SK-N-SH treated with all-trans-retinoic acid at 6 μM for 48 hours (cell line): ENCODE data around the gene GLIS1.

Experiments used
- ATAC-seq: fragments of 200-7000 bp; cut with Tn5 transposase; 3 replicates; pipeline ENCODE4 v1.9.1; 2020; ENCODE audit warnings: mild to moderate bottlenecking, moderate library complexity
- ARNTL ChIP-seq: fragments of 450-650 bp; formaldehyde crosslinking; IDR thresholded peaks from 2 replicates; pipeline ENCODE4 v1.5.0; 2020; ENCODE audit warnings: low read depth, mild to moderate bottlenecking, moderate library complexity, borderline replicate concordance
- BACH2 ChIP-seq: fragments of 250-450 bp; sonication (Bioruptor Pico); IDR thresholded peaks from 2 replicates; pipeline ENCODE4 v1.9.0; 2021; ENCODE audit warnings: mild to moderate bottlenecking, borderline replicate concordance
- CREB5 ChIP-seq: fragments of 250-450 bp; sonication (Bioruptor Pico); IDR thresholded peaks from 2 replicates; pipeline ENCODE4 v1.5.1; 2020; ENCODE audit warnings: low read depth, mild to moderate bottlenecking, moderate library complexity
- CSDC2 ChIP-seq: fragments of 250-450 bp; sonication (Bioruptor Pico); IDR thresholded peaks from 2 replicates; pipeline ENCODE4 v1.5.0; 2020; ENCODE audit warnings: mild to moderate bottlenecking, moderate library complexity
- CSRNP3 ChIP-seq: fragments of 250-450 bp; sonication (Bioruptor Pico); IDR thresholded peaks from 2 replicates; pipeline ENCODE4 v1.5.1; 2021; ENCODE audit warnings: mild to moderate bottlenecking, moderate library complexity
- ESRRG ChIP-seq: fragments of 250-450 bp; sonication (Bioruptor Pico); IDR thresholded peaks from 2 replicates; pipeline ENCODE4 v1.6.1; 2021; ENCODE audit warnings: mild to moderate bottlenecking
- GLIS3 ChIP-seq: fragments of 250-450 bp; sonication (Bioruptor Pico); IDR thresholded peaks from 2 replicates; pipeline ENCODE4 v1.5.0; 2020; ENCODE audit warnings: mild to moderate bottlenecking, moderate library complexity
- ISL1 ChIP-seq: fragments of 250-450 bp; sonication (Bioruptor Pico); IDR thresholded peaks from 2 replicates; pipeline ENCODE4 v2.1.2; 2022; ENCODE audit warnings: mild to moderate bottlenecking, moderate library complexity
- OSR1 ChIP-seq: fragments of 250-450 bp; sonication (Bioruptor Pico); IDR thresholded peaks from 2 replicates; pipeline ENCODE4 v1.8.0; 2022; ENCODE audit warnings: moderate library complexity, mild to moderate bottlenecking, inconsistent platforms
- POU6F1 ChIP-seq: fragments of 250-450 bp; sonication (Bioruptor Pico); IDR thresholded peaks from 2 replicates; pipeline ENCODE4 v1.8.0; 2021; ENCODE audit warnings: low read depth, mild to moderate bottlenecking, moderate library complexity, borderline replicate concordance
- PPARA ChIP-seq: fragments of 250-450 bp; sonication (Bioruptor Pico); IDR thresholded peaks from 2 replicates; pipeline ENCODE4 v1.5.0; 2020; ENCODE audit warnings: mild to moderate bottlenecking, borderline replicate concordance
- RARB ChIP-seq: fragments of 250-450 bp; sonication (Bioruptor Pico); IDR thresholded peaks from 2 replicates; pipeline ENCODE4 v1.8.0; 2021; ENCODE audit warnings: mild to moderate bottlenecking, moderate library complexity
- SNAI2 ChIP-seq: fragments of 250-450 bp; sonication (Bioruptor Pico); IDR thresholded peaks from 2 replicates; pipeline ENCODE4 v1.5.0; 2020; ENCODE audit warnings: mild to moderate bottlenecking, moderate library complexity
- TCF4 ChIP-seq: fragments of 250-450 bp; sonication (Bioruptor Pico); IDR thresholded peaks from 2 replicates; pipeline ENCODE4 v1.8.0; 2021; ENCODE audit warnings: mild to moderate bottlenecking, moderate library complexity, borderline replicate concordance
- TOX ChIP-seq: fragments of 250-450 bp; sonication (Bioruptor Pico); IDR thresholded peaks from 2 replicates; pipeline ENCODE4 v1.8.0; 2021; ENCODE audit warnings: mild to moderate bottlenecking, moderate library complexity, borderline replicate concordance
- TSHZ2 ChIP-seq: fragments of 250-450 bp; sonication (Bioruptor Pico); IDR thresholded peaks from 2 replicates; pipeline ENCODE4 v1.5.0; 2020; ENCODE audit warnings: mild to moderate bottlenecking, moderate library complexity
- ZC3H10 ChIP-seq: fragments of 250-450 bp; sonication (Bioruptor Pico); IDR thresholded peaks from 2 replicates; pipeline ENCODE4 v1.5.1; 2021; ENCODE audit warnings: mild to moderate bottlenecking, moderate library complexity
- ZFP3 ChIP-seq: fragments of 250-450 bp; sonication (Bioruptor Pico); IDR thresholded peaks from 2 replicates; pipeline ENCODE4 v1.5.0; 2020; ENCODE audit warnings: mild to moderate bottlenecking, moderate library complexity
- ZNF565 ChIP-seq: fragments of 450-650 bp; formaldehyde crosslinking; conservative IDR thresholded peaks from 2 replicates; pipeline ENCODE4 v1.5.0; 2020; ENCODE audit warnings: low read depth, mild to moderate bottlenecking, moderate library complexity
- ZNF70 ChIP-seq: fragments of 450-650 bp; formaldehyde crosslinking; IDR thresholded peaks from 2 replicates; pipeline ENCODE4 v1.5.0; 2020; ENCODE audit warnings: mild to moderate bottlenecking, moderate library complexity
- ZNF8 ChIP-seq: fragments of 450-650 bp; formaldehyde crosslinking; IDR thresholded peaks from 2 replicates; pipeline ENCODE4 v1.5.0; 2020; ENCODE audit warnings: mild to moderate bottlenecking, moderate library complexity
- TF ChIP-seq, protein P1 (sequence below): fragments of 250-450 bp; sonication (Bioruptor Pico); IDR thresholded peaks from 2 replicates; pipeline ENCODE4 v1.8.0; 2020; ENCODE audit warnings: mild to moderate bottlenecking, moderate library complexity, borderline replicate concordance

GLIS1 gene

DNA sequence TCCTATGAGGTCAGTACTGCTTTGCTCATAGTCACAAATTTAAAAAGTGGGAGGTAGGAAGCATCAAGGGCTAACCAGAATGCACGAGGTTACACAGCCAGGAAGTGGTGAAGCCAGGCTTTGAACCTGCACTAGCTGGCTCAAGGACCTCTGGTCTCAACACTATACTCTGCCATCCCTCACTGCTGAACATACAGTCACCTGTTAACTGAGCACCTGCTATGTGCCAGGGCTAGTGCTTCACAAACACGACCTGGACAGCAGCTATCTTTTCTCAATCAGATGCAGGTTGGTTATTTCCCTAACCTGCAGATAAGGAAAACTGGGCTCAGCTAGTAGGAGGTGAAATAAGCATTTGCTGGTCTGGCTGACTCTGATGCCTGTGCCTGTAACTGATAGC lies 73.0 kb downstream of the GLIS1 start:
- TF ChIP-seq TCF4 (no peak), GLIS3 (no peak), TSHZ2 (CRISPR knock-in tag) (no peak), ISL1 (CRISPR knock-in tag) (no peak), POU6F1 (no peak), PPARA (no peak), CSDC2 (CRISPR knock-in tag) (no peak), OSR1 (CRISPR knock-in tag) (no peak), ZNF565 (CRISPR knock-in tag) (no peak), CREB5 (CRISPR knock-in tag) (no peak), ZC3H10 (CRISPR knock-in tag) (no peak), ZFP3 (CRISPR knock-in tag) (no peak), ZNF8 (CRISPR knock-in tag) (no peak), ARNTL (CRISPR knock-in tag) (no peak)
- TF ChIP-seq, protein P1, sequence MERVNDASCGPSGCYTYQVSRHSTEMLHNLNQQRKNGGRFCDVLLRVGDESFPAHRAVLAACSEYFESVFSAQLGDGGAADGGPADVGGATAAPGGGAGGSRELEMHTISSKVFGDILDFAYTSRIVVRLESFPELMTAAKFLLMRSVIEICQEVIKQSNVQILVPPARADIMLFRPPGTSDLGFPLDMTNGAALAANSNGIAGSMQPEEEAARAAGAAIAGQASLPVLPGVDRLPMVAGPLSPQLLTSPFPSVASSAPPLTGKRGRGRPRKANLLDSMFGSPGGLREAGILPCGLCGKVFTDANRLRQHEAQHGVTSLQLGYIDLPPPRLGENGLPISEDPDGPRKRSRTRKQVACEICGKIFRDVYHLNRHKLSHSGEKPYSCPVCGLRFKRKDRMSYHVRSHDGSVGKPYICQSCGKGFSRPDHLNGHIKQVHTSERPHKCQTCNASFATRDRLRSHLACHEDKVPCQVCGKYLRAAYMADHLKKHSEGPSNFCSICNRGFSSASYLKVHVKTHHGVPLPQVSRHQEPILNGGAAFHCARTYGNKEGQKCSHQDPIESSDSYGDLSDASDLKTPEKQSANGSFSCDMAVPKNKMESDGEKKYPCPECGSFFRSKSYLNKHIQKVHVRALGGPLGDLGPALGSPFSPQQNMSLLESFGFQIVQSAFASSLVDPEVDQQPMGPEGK (CRISPR knock-in tag), result no peak
- ATAC-seq, result no peak

DNA sequence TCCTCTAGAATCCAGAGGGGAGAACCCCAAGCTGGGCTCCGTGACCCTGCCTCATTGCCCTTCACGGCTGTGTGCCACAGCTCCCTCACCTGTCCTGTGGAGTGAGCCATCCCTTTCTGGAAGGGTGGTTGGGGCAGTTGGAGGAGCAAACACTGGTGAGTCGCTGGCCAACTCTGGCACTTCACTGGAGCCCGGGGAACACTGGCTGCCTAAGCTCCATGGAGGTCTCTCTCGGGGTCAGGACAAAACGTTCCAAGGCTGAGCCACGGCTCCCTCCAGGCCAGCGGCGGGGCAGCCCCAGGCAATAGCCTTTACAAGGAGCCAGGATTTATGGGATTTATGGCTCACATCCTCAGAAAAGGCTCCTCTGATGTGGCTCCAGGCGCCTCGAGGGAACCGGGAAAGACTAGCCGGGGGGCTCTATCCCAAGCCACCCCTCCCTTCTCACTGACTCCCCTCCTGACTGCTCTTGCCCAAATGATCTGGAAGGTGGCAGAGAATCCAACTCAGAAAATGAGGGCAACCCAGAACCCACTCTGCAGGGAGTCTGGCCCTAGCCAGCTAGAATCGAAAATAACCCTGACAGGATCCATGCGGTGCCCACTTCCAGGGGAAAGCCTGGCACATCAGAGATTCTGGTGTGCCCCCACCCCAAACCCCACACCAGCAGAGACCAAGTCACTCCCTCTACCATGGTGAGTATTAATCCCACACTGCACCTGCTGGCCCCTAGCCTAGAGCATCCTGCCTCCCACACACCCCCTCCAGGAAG lies 75.2 kb downstream of the GLIS1 start:
- no peak for ATAC-seq
- no peak for TF ChIP-seq SNAI2
- no peak for TF ChIP-seq ISL1 (CRISPR knock-in tag)
- TF ChIP-seq, protein P1 (CRISPR knock-in tag), result no peak
- TF ChIP-seq ESRRG, result no peak
- no peak for TF ChIP-seq ZNF565 (CRISPR knock-in tag)
- no peak for TF ChIP-seq ZNF70 (CRISPR knock-in tag)
- TF ChIP-seq CSRNP3 (CRISPR knock-in tag), result no peak
- no peak for TF ChIP-seq TOX (CRISPR knock-in tag)
- no peak for TF ChIP-seq ZNF8 (CRISPR knock-in tag)
- TF ChIP-seq BACH2 (CRISPR knock-in tag), result no peak
- TF ChIP-seq RARB, result no peak
- no peak for TF ChIP-seq CREB5 (CRISPR knock-in tag)
- TF ChIP-seq, all 23 proteins: peak for 0
